B cell (primary cell): ENCODE measurements around the gene C1R. TPM values are rescaled to one million over a fixed set of nuclear protein-coding genes. Genes with fewer than 3 reads are reported as not detected.

Experiments used
- ATAC-seq: fragments of 200-7000 bp; cut with Tn5 transposase; one replicate; pipeline ENCODE4 v1.10.0; 2021; ENCODE audit warnings: low read depth, mild to moderate bottlenecking, moderate number of reproducible peaks, moderate library complexity
- CTCF ChIA-PET: fragments of 350-600 bp; sonication (Branson Sonifier 250); formaldehyde crosslinking; loops from one replicate; lab custom pipeline; 2021; ENCODE audit warnings: antibody characterized with exemption, inconsistent platforms; lab: Charles Lee
- POLR2A ChIA-PET: fragments of 350-600 bp; sonication (Branson Sonifier 250); formaldehyde crosslinking; loops from one replicate; lab custom pipeline; 2021; ENCODE audit warnings: antibody characterized with exemption; lab: Charles Lee
- DNase-seq: peaks from one replicate; pipeline ENCODE4 v3.0.0; 2013
- H2AFZ ChIP-seq: 2 replicates; pipeline ENCODE4 v1.6.1; 2012; ENCODE audit warnings: mild to moderate bottlenecking, low read depth, low read length; ENCODE audit not compliant: insufficient read depth, poor library complexity, severe bottlenecking
- H3K27ac ChIP-seq, 2 donors: 1 replicate in 1 of 2; 2 replicates in 1 of 2; pipeline ENCODE4 v1.5.1; 2012 to 2013; ENCODE audit warnings: low read length in 2 of 2, mild to moderate bottlenecking in 2 of 2, moderate library complexity in 1 of 2
- H3K27me3 ChIP-seq, 4 experiments: fragments of 200-600 bp in 1 of 4; sonication (generic) in 1 of 4; replicated peaks in 1 of 4; 1 replicate in 2 of 4; 2 replicates in 2 of 4; pipeline versions ENCODE4 v1.6.1 to v1.7.0; 2013 to 2016; ENCODE audit warnings: low read length in 3 of 4, mild to moderate bottlenecking in 2 of 4, mixed read lengths in 1 of 4, moderate library complexity in 1 of 4; ENCODE audit not compliant: insufficient read depth in 4 of 4, control insufficient read depth in 3 of 4; ENCODE audit errors: control extremely low read depth in 1 of 4
- H3K36me3 ChIP-seq, 2 experiments: replicated peaks in 1 of 2; 1 replicate in 1 of 2; 2 replicates in 1 of 2; pipeline versions ENCODE4 v1.6.1 to v1.7.1; 2013; ENCODE audit warnings: low read length in 1 of 2; ENCODE audit not compliant: insufficient read depth in 2 of 2, control insufficient read depth in 1 of 2; ENCODE audit errors: control extremely low read depth in 1 of 2, extremely low read depth in 1 of 2
- H3K4me1 ChIP-seq, 2 donors: fragments of 200-600 bp in 1 of 2; sonication (generic) in 1 of 2; 1 replicate in 1 of 2; 2 replicates in 1 of 2; pipeline versions ENCODE4 v1.5.1 to v1.6.1; 2013 to 2017; ENCODE audit warnings: low read length in 2 of 2; ENCODE audit not compliant: control insufficient read depth in 2 of 2, insufficient read depth in 2 of 2
- H3K4me2 ChIP-seq: replicated peaks from 2 replicates; pipeline ENCODE3; 2012; ENCODE audit warnings: mild to moderate bottlenecking, low read depth, low read length; ENCODE audit not compliant: poor library complexity, severe bottlenecking
- H3K4me3 ChIP-seq, 5 experiments: fragments of 200-600 bp in 1 of 5; sonication (generic) in 1 of 5; 1 replicate in 3 of 5; 2 replicates in 2 of 5; pipeline versions ENCODE4 v1.5.1 to v1.7.0; 2011 to 2016; ENCODE audit warnings: low read length in 4 of 5, mild to moderate bottlenecking in 4 of 5, low read depth in 2 of 5, control low read depth in 1 of 5, moderate library complexity in 1 of 5; ENCODE audit not compliant: insufficient read depth in 1 of 5; ENCODE audit errors: control extremely low read depth in 1 of 5, extremely low read depth in 1 of 5
- H3K79me2 ChIP-seq: fragments of 200-600 bp; sonication (generic); one replicate; pipeline ENCODE4 v1.6.0; 2016; ENCODE audit warnings: low read length; ENCODE audit not compliant: control insufficient read depth, insufficient read depth
- H3K9ac ChIP-seq: fragments of 200-600 bp; sonication (generic); 2 replicates; pipeline ENCODE4 v1.6.1; 2017; ENCODE audit warnings: mild to moderate bottlenecking, low read length, moderate library complexity
- H3K9me3 ChIP-seq, 3 donors: one replicate each; pipeline versions ENCODE4 v1.6.1 to v1.7.1; 2013; ENCODE audit warnings: low read length in 2 of 3; ENCODE audit not compliant: control insufficient read depth in 2 of 3, insufficient read depth in 1 of 3; ENCODE audit errors: control extremely low read depth in 1 of 3
- H4K20me1 ChIP-seq: 2 replicates; pipeline ENCODE4 v1.6.0; 2012; ENCODE audit warnings: mild to moderate bottlenecking, low read length; ENCODE audit not compliant: insufficient read depth, control insufficient read depth, poor library complexity, severe bottlenecking
- H3K27ac Mint-ChIP-seq: one replicate; pipeline ENCODE4 v1.8.0; 2021; ENCODE audit warnings: mixed read lengths
- H3K27me3 Mint-ChIP-seq: one replicate; pipeline ENCODE4 v1.8.0; 2021; ENCODE audit warnings: mixed read lengths
- H3K4me1 Mint-ChIP-seq: one replicate; pipeline ENCODE4 v1.8.0; 2021; ENCODE audit warnings: mixed read lengths
- H3K4me3 Mint-ChIP-seq: one replicate; pipeline ENCODE4 v1.8.0; 2021; ENCODE audit warnings: mixed read lengths
- H3K9me3 Mint-ChIP-seq: one replicate; pipeline ENCODE4 v1.8.0; 2022; ENCODE audit warnings: mixed read lengths; ENCODE audit not compliant: insufficient read depth
- CTCF ChIP-seq: fragments of 200-600 bp; IDR thresholded peaks from one replicate; pipeline ENCODE4 v1.8.0; 2022; ENCODE audit warnings: antibody characterized with exemption, mild to moderate bottlenecking
- EZH2 ChIP-seq: IDR thresholded peaks from 2 replicates; pipeline ENCODE4 v1.6.1; 2012; ENCODE audit warnings: borderline replicate concordance, low read depth, mild to moderate bottlenecking, moderate library complexity, low read length; ENCODE audit not compliant: insufficient read depth, poor library complexity, severe bottlenecking
- WGBS: methylation state at CpG from one replicate; pipeline ENCODE4 v1.1.5; 2013; ENCODE audit warnings: missing lambda C conversion rate; ENCODE audit not compliant: insufficient coverage; 5-methylcytosine and 5-hydroxymethylcytosine counted together
- intact Hi-C: fragments of 100-400 bp; cut with micrococcal nuclease; formaldehyde crosslinking; loops from one replicate; pipeline ENCODE4 v1.10.0; 2022
- polyA plus RNA-seq: library from polyadenylated mRNA; depleted of rRNA; stranded (reverse); fragments of >200 nt; gene quantifications from 2 replicates; pipeline ENCODE4 v1.2.3, GENCODE V29; 2012
- total RNA-seq, 2 donors: library from RNA; stranded (reverse); fragments of 120-200 nt in 1 of 2; gene quantifications; 1 replicate in 1 of 2; 2 replicates in 1 of 2; pipeline versions ENCODE4 v1.2.3 to v1.2.4, GENCODE V29; 2013 to 2022

C1R gene
- total and polyA plus RNA-seq, 2 donors (not counting 1 experiment from before 2014, with no cell fraction given), result 1.5 to 2.0 TPM

GRCh38 chr12:7129872-7130691 is 37.8 kb upstream of the C1R start, which contains the start of gene CLSTN3:
Gene CLSTN3, plus strand, starts transcription at chr12:7130371. Its CDS starts 278 bp downstream, at chr12:7130649.
- Mint-ChIP-seq H3K9me3 (no peaks in the 10 kb centered on the region), H3K27me3 (no peaks in the 10 kb centered on the region), H3K27ac (peak within 1 kb of the TSS; percentile 87), H3K4me1 (peaks cover 30% of the 10 kb centered on the region), H3K4me3 (peak within 1 kb of the TSS; percentile 98)
- H3K4me3 ChIP-seq, result peak within 1 kb of the TSS; percentile 53 to 92 (median 75)
- peak within 1 kb of the TSS; percentile 99 for H3K4me2 ChIP-seq
- POLR2A ChIA-PET, result interaction anchor here (0.6 to 0.9 kb wide), 3 partner anchors 9 to 543 kb away, joined by 3 read pairs; no protein-coding TSS in a partner anchor
- WGBS, result under 1% methylated on average over 24 of the region's 40 CpGs
- no peaks in the 10 kb centered on the region for H4K20me1 ChIP-seq
- peak within 1 kb of the TSS; percentile 92 for H3K9ac ChIP-seq
- peaks cover 16 to 26% of the 10 kb centered on the region in 2 donors for H3K4me1 ChIP-seq
- peak within 1 kb of the TSS; percentile 10 to 54 for H3K27ac ChIP-seq
- H3K79me2 ChIP-seq, result no peaks in the 10 kb centered on the region
- no peak for TF ChIP-seq EZH2
- TF ChIP-seq CTCF, result no peak
- no peaks in the 10 kb centered on the region for H3K27me3 ChIP-seq
- ATAC-seq (peak; percentile 90), DNase-seq (peak; percentile 91)
- no peaks in the 10 kb centered on the region for H3K9me3 ChIP-seq
- CTCF ChIA-PET, result interaction anchor here (1.3 to 1.9 kb wide), 2 partner anchors 10 to 21 kb away, joined by 3 to 5 read pairs; partner anchors contain the start of gene C1RL
- no peaks in the 10 kb centered on the region for H3K36me3 ChIP-seq
- intact Hi-C loops, result loop anchor here (1.0 to 2.0 kb wide), 5 partner anchors 17 to 897 kb away; partner anchors contain the start of genes LPCAT3, PEX5 and SPSB2
- peak within 1 kb of the TSS; percentile 88 for H2AFZ ChIP-seq
